GM23338 (cell line): ENCODE data around the gene GAS2. TPM values are rescaled to one million over a fixed set of nuclear protein-coding genes. Genes with fewer than 3 reads are reported as not detected.

Source experiments
- ATAC-seq: fragments of 200-7000 bp; cut with Tn5 transposase; 3 replicates; pipeline ENCODE4 v1.9.1; 2020
- DNase-seq: peaks from one replicate; pipeline ENCODE4 v3.0.0-alpha.2; 2015; ENCODE audit warnings: low spot score
- H2AFZ ChIP-seq: fragments of 200-600 bp; sonication (generic); 2 replicates; pipeline ENCODE4 v1.8.0; 2016; ENCODE audit warnings: antibody characterized with exemption, mild to moderate bottlenecking, moderate library complexity
- H3F3A ChIP-seq: fragments of 200-600 bp; sonication (generic); replicated peaks from 2 replicates; pipeline ENCODE4 v1.8.0; 2017; ENCODE audit warnings: antibody characterized with exemption, mixed run types, low read depth
- H3K27ac ChIP-seq: fragments of 200-600 bp; sonication (generic); 2 replicates; pipeline ENCODE4 v1.6.1; 2016; ENCODE audit warnings: low read depth
- H3K27me3 ChIP-seq: fragments of 200-600 bp; sonication (generic); 2 replicates; pipeline ENCODE4 v1.8.0; 2016; ENCODE audit warnings: mild to moderate bottlenecking, mixed run types, moderate library complexity; ENCODE audit not compliant: insufficient read depth
- H3K36me3 ChIP-seq: fragments of 200-600 bp; sonication (generic); 2 replicates; pipeline ENCODE4 v1.8.0; 2016; ENCODE audit warnings: mild to moderate bottlenecking; ENCODE audit not compliant: insufficient read depth
- H3K4me1 ChIP-seq: fragments of 200-600 bp; sonication (generic); 2 replicates; pipeline ENCODE4 v1.8.0; 2016; ENCODE audit warnings: mild to moderate bottlenecking, moderate library complexity; ENCODE audit not compliant: insufficient read depth
- H3K4me2 ChIP-seq: fragments of 200-600 bp; sonication (generic); 2 replicates; pipeline ENCODE4 v1.7.1; 2017; ENCODE audit warnings: mixed run types
- H3K4me3 ChIP-seq: fragments of 200-600 bp; sonication (generic); 2 replicates; pipeline ENCODE4 v1.6.1; 2016; ENCODE audit warnings: mixed run types
- H3K79me2 ChIP-seq: fragments of 200-600 bp; sonication (generic); replicated peaks from 2 replicates; pipeline ENCODE4 v1.8.0; 2017; ENCODE audit warnings: mild to moderate bottlenecking; ENCODE audit not compliant: insufficient read depth
- H3K9me2 ChIP-seq: fragments of 200-600 bp; sonication (generic); 2 replicates; pipeline ENCODE4 v1.8.0; 2017; ENCODE audit not compliant: insufficient read depth
- H4K20me1 ChIP-seq: fragments of 200-600 bp; sonication (generic); replicated peaks from 2 replicates; pipeline ENCODE4 v1.8.0; 2017; ENCODE audit warnings: mild to moderate bottlenecking; ENCODE audit not compliant: insufficient read depth
- H3K27ac Mint-ChIP-seq: 2 replicates; pipeline ENCODE4 v1.8.0; 2020; ENCODE audit warnings: inconsistent platforms, mild to moderate bottlenecking, moderate library complexity, mixed read lengths
- H3K27me3 Mint-ChIP-seq: 3 replicates; pipeline ENCODE4 v1.8.0; 2022; ENCODE audit warnings: low read depth, mild to moderate bottlenecking, moderate library complexity, mixed read lengths, inconsistent platforms; ENCODE audit not compliant: insufficient read depth, poor library complexity
- H3K36me3 Mint-ChIP-seq: 3 replicates; pipeline ENCODE4 v1.8.0; 2021; ENCODE audit warnings: low read depth, mild to moderate bottlenecking, inconsistent platforms, moderate library complexity, mixed read lengths
- H3K4me1 Mint-ChIP-seq: 3 replicates; pipeline ENCODE4 v1.8.0; 2020; ENCODE audit warnings: mild to moderate bottlenecking, inconsistent platforms, mixed read lengths
- H3K4me3 Mint-ChIP-seq: 3 replicates; pipeline ENCODE4 v1.8.0; 2021; ENCODE audit warnings: moderate library complexity, mild to moderate bottlenecking, inconsistent platforms, mixed read lengths
- H3K9me3 Mint-ChIP-seq: 3 replicates; pipeline ENCODE4 v1.8.0; 2020; ENCODE audit warnings: moderate library complexity, mild to moderate bottlenecking, inconsistent platforms, mixed read lengths
- CREB1 ChIP-seq: fragments of 250-450 bp; sonication (Bioruptor Pico); IDR thresholded peaks from 2 replicates; pipeline ENCODE4 v1.5.0; 2020; ENCODE audit warnings: low read depth, mild to moderate bottlenecking, moderate library complexity
- CTCF ChIP-seq, 2 experiments: fragments of 200-600 bp in 1 of 2; sonication (generic) in 1 of 2; conservative IDR thresholded peaks; 2 replicates each; pipeline versions ENCODE4 v1.5.1 to v1.6.1; 2016 to 2017; ENCODE audit warnings: antibody characterized with exemption in 2 of 2, low read depth in 2 of 2, mild to moderate bottlenecking in 2 of 2, moderate library complexity in 1 of 2
- ETS1 ChIP-seq: IDR thresholded peaks from 2 replicates; pipeline ENCODE4 v1.6.1; 2016; ENCODE audit warnings: antibody characterized with exemption
- JUNB ChIP-seq: IDR thresholded peaks from one replicate; pipeline ENCODE4 v1.6.1; 2016; ENCODE audit warnings: antibody characterized with exemption; ENCODE audit not compliant: unreplicated experiment
- NANOG ChIP-seq: IDR thresholded peaks from 2 replicates; pipeline ENCODE4 v1.6.1; 2016; ENCODE audit warnings: antibody characterized with exemption, borderline replicate concordance
- ZNF462 ChIP-seq: fragments of 250-450 bp; sonication (Bioruptor Pico); IDR thresholded peaks from 2 replicates; pipeline ENCODE4 v1.5.0; 2020; ENCODE audit warnings: mild to moderate bottlenecking, moderate library complexity
- polyA plus RNA-seq: library from polyadenylated mRNA; unstranded; fragments of >200 nt; fragmentation: Nextera tagmentation; extraction: Ambion mirVana; gene quantifications from 2 replicates; pipeline ENCODE4 v1.2.1, GENCODE V29; 2016
- total RNA-seq: library from RNA; depleted of rRNA; stranded (reverse); fragments of >200 nt; shearing (Covaris generic); gene quantifications from 2 replicates; pipeline ENCODE4 v1.2.3, GENCODE V29; 2014

GAS2 gene
- total and polyA plus RNA-seq, 2 experiments from 2014 or later = 2.6 to 6.7 TPM

- TF ChIP-seq NANOG = no peak
- TF ChIP-seq ETS1 = no peak
- no peak overlapping the region for H3K27ac Mint-ChIP-seq
Observed at GRCh38 chr11:22798901-22799300, 132.5 kb downstream of the GAS2 start.

GRCh38 chr11:22800482-22800881 lies 134.1 kb downstream of the GAS2 start:
- Histone ChIP-seq H3F3A (no peaks in the 10 kb centered on the region), H3K27ac (no peak overlapping the region), H3K4me1 (no peaks in the 10 kb centered on the region), H3K9me2 (0 out of 2 replicates have a peak, but pooled peaks cover 4% of the 10 kb centered on the region), H3K79me2 (no peaks in the 10 kb centered on the region), H3K36me3 (no peaks in the 10 kb centered on the region), H3K4me2 (no peak overlapping the region), H4K20me1 (no peaks in the 10 kb centered on the region), H2AFZ (no peak overlapping the region), H3K4me3 (no peak overlapping the region), H3K27me3 (no peaks in the 10 kb centered on the region)
- no peaks in the 10 kb centered on the region for H3K9me3 Mint-ChIP-seq
- DNase-seq (no peak), ATAC-seq (no peak)
- no peak for TF ChIP-seq ETS1
- TF ChIP-seq CREB1 (CRISPR knock-in tag) = no peak
- TF ChIP-seq CTCF (conservative IDR thresholded peaks at IDR 0.05; ENCODE audit: low read depth in 2 of 2) = no peak
- TF ChIP-seq JUNB = no peak
- H3K27me3 Mint-ChIP-seq = no peaks in the 10 kb centered on the region
- no peak overlapping the region for H3K4me3 Mint-ChIP-seq
- H3K4me1 Mint-ChIP-seq = no peaks in the 10 kb centered on the region
- no peak overlapping the region for H3K27ac Mint-ChIP-seq
- no peaks in the 10 kb centered on the region for H3K36me3 Mint-ChIP-seq

More at GRCh38 chr11:22798901-22799300, 132.5 kb downstream of the GAS2 start:
- no peak overlapping the region for H3K4me3 Mint-ChIP-seq
- H3K27me3 ChIP-seq = no peaks in the 10 kb centered on the region
- H3K36me3 ChIP-seq = no peaks in the 10 kb centered on the region
- H3K4me1 ChIP-seq = no peaks in the 10 kb centered on the region
- no peaks in the 10 kb centered on the region for H3F3A ChIP-seq
- H4K20me1 ChIP-seq = no peaks in the 10 kb centered on the region
- H3K4me2 ChIP-seq = no peak overlapping the region
- H3K36me3 Mint-ChIP-seq = no peaks in the 10 kb centered on the region
- no peaks in the 10 kb centered on the region for H3K9me3 Mint-ChIP-seq
- H3K4me1 Mint-ChIP-seq = peaks cover 4% of the 10 kb centered on the region; the same call in 2 of the 3 replicates
- DNase-seq (no peak), ATAC-seq (no peak)
- no peak overlapping the region for H2AFZ ChIP-seq
- no peaks in the 10 kb centered on the region for H3K79me2 ChIP-seq
- H3K27me3 Mint-ChIP-seq = no peaks in the 10 kb centered on the region
- H3K9me2 ChIP-seq = no peaks in the 10 kb centered on the region
- H3K27ac ChIP-seq = no peak overlapping the region
- no peak overlapping the region for H3K4me3 ChIP-seq

- Histone ChIP-seq H3K9me2 (peaks cover 6% of the 10 kb centered on the region; the same call in 1 of the 2 replicates), H3K79me2 (no peaks in the 10 kb centered on the region), H3K4me2 (no peak overlapping the region), H3K36me3 (no peaks in the 10 kb centered on the region), H3K27ac (no peak overlapping the region), H3K4me1 (no peaks in the 10 kb centered on the region), H3K4me3 (no peak overlapping the region), H3F3A (no peaks in the 10 kb centered on the region), H2AFZ (no peak overlapping the region), H3K27me3 (no peaks in the 10 kb centered on the region), H4K20me1 (no peaks in the 10 kb centered on the region)
- Mint-ChIP-seq H3K9me3 (no peaks in the 10 kb centered on the region), H3K4me1 (no peaks in the 10 kb centered on the region), H3K27ac (no peak overlapping the region), H3K4me3 (no peak overlapping the region), H3K36me3 (no peaks in the 10 kb centered on the region), H3K27me3 (no peaks in the 10 kb centered on the region)
- DNase-seq (no peak), ATAC-seq (no peak)
- no peak for TF ChIP-seq ZNF462 (CRISPR knock-in tag)
- TF ChIP-seq JUNB = no peak
- no peak for TF ChIP-seq CREB1 (CRISPR knock-in tag)
Observed at GRCh38 chr11:22802861-22803260, 136.4 kb downstream of the GAS2 start.
